Heart left ventricle (tissue), 13 donors: ENCODE measurements around the gene ATP1B3.

Experiments used
- CTCF ChIP-seq, 12 donors: fragments of 200-600 bp; sonication (generic) in 4 of 12; IDR thresholded peaks; one replicate each; pipeline versions ENCODE4 v1.5.0 to v1.8.0; 2018 to 2022; ENCODE audit warnings: antibody characterized with exemption in 12 of 12, mild to moderate bottlenecking in 5 of 12
- POLR2A ChIP-seq, 2 donors: fragments of 450-650 bp; IDR thresholded peaks; one replicate each; pipeline ENCODE4 v1.6.1; 2017; ENCODE audit warnings: antibody characterized with exemption in 2 of 2, mild to moderate bottlenecking in 2 of 2, moderate library complexity in 2 of 2
- donor health status: ischemic (EF 13 %, LVEDD 7.1; RV severe dilation, severe dysfunction).
- donor health status: DM: no; HTN: yes; CAD: no.
- donor health status: DM: no; HTN: no; CAD: no.
- donor health status: ischemic (EF 25% LVEDD 6.9; RV normal size, moderate dysfunction).
- donor health status: ischemic (EF 25% LVEDD 5.7; RV mildly dilated, moderate dysfunction).
- donor health status: ischemic (EF 35%, LVEDD 5.7; RV mildly dilated, moderate dysfunction).
- donor health status: nonischemic (EF 11% LVEDD 7.7; RV severe dilation, severe dysfunction).
- donor health status: DM: yes; HTN: yes; CAD: no.
- donor health status: PGD.
- donor health status: ischemic (EF 29% LVEDD 5.4; RV normal size, mild dysfunction).
- donor health status: nonischemic (EF 23%, LVEDD 6.1; RV moderate dilation, normal function).

GRCh38 chr3:141828890-141829289 is 47.6 kb upstream of the ATP1B3 start:
- TF ChIP-seq CTCF (IDR thresholded peaks at IDR 0.05) (no peak), POLR2A (IDR thresholded peaks at IDR 0.05) (no peak)
